SK-N-SH (cell line): ENCODE results near the gene ING5. TPM values are rescaled to one million over a fixed set of nuclear protein-coding genes. Genes with fewer than 3 reads are reported as not detected.

Experiments
- CTCF ChIA-PET: fragments of 300-600, 350-600 bp; formaldehyde crosslinking; extraction: SDS; loops from one replicate; lab custom pipeline; 2021; lab: Yijun Ruan, JAX
- POLR2A ChIA-PET: fragments of 350-600 bp; sonication (Branson Sonifier 250); formaldehyde crosslinking; extraction: SDS; loops from one replicate; lab custom pipeline; 2020; ENCODE audit warnings: antibody characterized with exemption, inconsistent platforms; lab: Yijun Ruan, JAX
- DNase-seq: peaks from one replicate; pipeline ENCODE4 v3.0.0; 2012
- H2AFZ ChIP-seq: fragments of 200-600 bp; sonication (generic); 2 replicates; pipeline ENCODE4 v1.8.1; 2016; ENCODE audit warnings: antibody characterized with exemption, mild to moderate bottlenecking, low read depth
- H3F3A ChIP-seq: fragments of 200-600 bp; sonication (generic); replicated peaks from 2 replicates; pipeline ENCODE3; 2016; ENCODE audit warnings: antibody characterized with exemption, mild to moderate bottlenecking; ENCODE audit not compliant: insufficient read depth
- H3K27ac ChIP-seq, 2 experiments: fragments of 200-500 bp in 1 of 2; fragments of 200-600 bp in 1 of 2; sonication (Bioruptor generic) in 1 of 2; sonication (generic), shearing (Covaris generic) in 1 of 2; 2 replicates each; pipeline versions ENCODE4 v1.5.1 to v1.6.1; 2014 to 2016; ENCODE audit warnings: low read depth in 2 of 2, inconsistent platforms in 1 of 2, low read length in 1 of 2, mild to moderate bottlenecking in 1 of 2, mixed read lengths in 1 of 2
- H3K27me3 ChIP-seq: fragments of 200-600 bp; sonication (generic), shearing (Covaris generic); 2 replicates; pipeline ENCODE4 v1.6.1; 2016; ENCODE audit warnings: mixed run types; ENCODE audit not compliant: insufficient read depth
- H3K36me3 ChIP-seq, 2 experiments: fragments of 200-500 bp in 1 of 2; fragments of 200-600 bp in 1 of 2; sonication (Bioruptor generic) in 1 of 2; sonication (generic) in 1 of 2; replicated peaks in 1 of 2; 2 replicates each; pipeline versions ENCODE3 to v1.5.1; 2014 to 2016; ENCODE audit warnings: low read length in 1 of 2, mild to moderate bottlenecking in 1 of 2; ENCODE audit not compliant: insufficient read depth in 2 of 2, control insufficient read depth in 1 of 2
- H3K4me1 ChIP-seq, 2 experiments: fragments of 200-500 bp in 1 of 2; fragments of 200-600 bp in 1 of 2; sonication (Bioruptor generic) in 1 of 2; sonication (generic), shearing (Covaris generic) in 1 of 2; 2 replicates each; pipeline versions ENCODE4 v1.5.1 to v1.6.1; 2014 to 2016; ENCODE audit warnings: low read depth in 1 of 2, low read length in 1 of 2, mixed run types in 1 of 2; ENCODE audit not compliant: insufficient read depth in 2 of 2, control insufficient read depth in 1 of 2
- H3K4me2 ChIP-seq: fragments of 200-600 bp; sonication (generic), shearing (Covaris generic); 2 replicates; pipeline ENCODE4 v1.6.1; 2017; ENCODE audit warnings: mixed run types
- H3K4me3 ChIP-seq, 2 experiments: fragments of 200-500 bp in 1 of 2; fragments of 200-600 bp in 1 of 2; sonication (Bioruptor generic) in 1 of 2; sonication (generic), shearing (Covaris generic) in 1 of 2; 2 replicates each; pipeline versions ENCODE4 v1.5.1 to v1.8.1; 2014 to 2016; ENCODE audit warnings: low read depth in 2 of 2, inconsistent platforms in 1 of 2, low read length in 1 of 2, mild to moderate bottlenecking in 1 of 2, mixed read lengths in 1 of 2, moderate library complexity in 1 of 2
- H3K79me2 ChIP-seq: fragments of 200-600 bp; sonication (generic); 2 replicates; pipeline ENCODE4 v1.8.1; 2017; ENCODE audit warnings: mild to moderate bottlenecking; ENCODE audit not compliant: insufficient read depth
- H3K9ac ChIP-seq: fragments of 200-600 bp; sonication (generic); 2 replicates; pipeline ENCODE4 v1.6.1; 2017; ENCODE audit warnings: mixed run types
- H3K9me2 ChIP-seq: fragments of 200-600 bp; sonication (generic); 2 replicates; pipeline ENCODE4 v1.6.1; 2017; ENCODE audit warnings: mixed run types
- H3K9me3 ChIP-seq: fragments of 200-600 bp; sonication (generic); 2 replicates; pipeline ENCODE4 v1.6.1; 2017; ENCODE audit warnings: mixed run types, mild to moderate bottlenecking, moderate library complexity
- H4K20me1 ChIP-seq: fragments of 200-600 bp; sonication (generic); 2 replicates; pipeline ENCODE4 v1.6.1; 2017; ENCODE audit warnings: mild to moderate bottlenecking, mixed run types; ENCODE audit not compliant: insufficient read depth
- EZH2phosphoT487 ChIP-seq: fragments of 200-600 bp; sonication (generic); IDR thresholded peaks from 2 replicates; pipeline ENCODE4 v1.6.1; 2017; ENCODE audit warnings: low read depth, mixed run types, mild to moderate bottlenecking, antibody characterized with exemption, moderate library complexity, borderline replicate concordance
- GABPA ChIP-seq: IDR thresholded peaks from 2 replicates; pipeline ENCODE4 v1.4.0; 2012; ENCODE audit warnings: low read depth, mild to moderate bottlenecking
- IRF3 ChIP-seq: fragments of 150-350 bp; IDR thresholded peaks from 2 replicates; pipeline ENCODE4 v1.6.1; 2016; ENCODE audit warnings: mild to moderate bottlenecking, low read depth, low read length
- JUND ChIP-seq: IDR thresholded peaks from 2 replicates; pipeline ENCODE4 v1.4.0; 2012
- MEF2A ChIP-seq: IDR thresholded peaks from 2 replicates; pipeline ENCODE4 v1.4.0; 2012; ENCODE audit warnings: low read depth, borderline replicate concordance
- MXI1 ChIP-seq: IDR thresholded peaks from 2 replicates; pipeline ENCODE4 v1.6.1; 2012; ENCODE audit warnings: mild to moderate bottlenecking, low read depth, low read length, improper control_type of control experiment
- NRF1 ChIP-seq: IDR thresholded peaks from 2 replicates; pipeline ENCODE4 v1.6.1; 2012; ENCODE audit warnings: low read depth, mild to moderate bottlenecking, low read length
- POLR2AphosphoS5 ChIP-seq: IDR thresholded peaks from 2 replicates; pipeline ENCODE4 v1.6.1; 2012; ENCODE audit warnings: low read depth, low read length
- RAD21 ChIP-seq: IDR thresholded peaks from 2 replicates; pipeline ENCODE4 v1.6.1; 2012; ENCODE audit warnings: mild to moderate bottlenecking, low read length
- RCOR1 ChIP-seq: fragments of 150-350 bp; IDR thresholded peaks from 2 replicates; pipeline ENCODE4 v1.6.1; 2017; ENCODE audit warnings: antibody characterized with exemption, low read length
- SIN3A ChIP-seq: IDR thresholded peaks from 2 replicates; pipeline ENCODE4 v1.6.1; 2012; ENCODE audit warnings: low read depth, mild to moderate bottlenecking, low read length, moderate library complexity, borderline replicate concordance
- TAF1 ChIP-seq: IDR thresholded peaks from 2 replicates; pipeline ENCODE4 v1.6.1; 2012; ENCODE audit warnings: low read depth, mild to moderate bottlenecking, low read length, moderate library complexity, borderline replicate concordance
- TCF12 ChIP-seq: IDR thresholded peaks from 2 replicates; pipeline ENCODE4 v1.4.0; 2012
- USF1 ChIP-seq: IDR thresholded peaks from 2 replicates; pipeline ENCODE4 v1.4.0; 2012; ENCODE audit warnings: low read depth, borderline replicate concordance
- USF2 ChIP-seq: fragments of 150-350 bp; IDR thresholded peaks from 2 replicates; pipeline ENCODE4 v1.6.1; 2017; ENCODE audit warnings: antibody characterized with exemption, low read length, low read depth, borderline replicate concordance
- YY1 ChIP-seq: IDR thresholded peaks from 2 replicates; pipeline ENCODE4 v1.4.0; 2012; ENCODE audit warnings: low read depth, mild to moderate bottlenecking
- WGBS: methylation state at CpG from one replicate; pipeline ENCODE4 v1.1.6; 2017; ENCODE audit warnings: low lambda C conversion rate; 5-methylcytosine and 5-hydroxymethylcytosine counted together
- polyA plus RNA-seq, 3 experiments: library from polyadenylated mRNA; depleted of rRNA; stranded (reverse); fragments of >200 nt; gene quantifications; 2 replicates each; pipeline ENCODE4 v1.2.3, GENCODE V29; 2012
- TF ChIP-seq, protein P1 (sequence below): IDR thresholded peaks from 2 replicates; pipeline ENCODE4 v1.4.0; 2012; ENCODE audit warnings: low read depth, borderline replicate concordance

The ING5 gene
- polyA plus RNA-seq, 1 of the 3 experiments (the other 2 are of a cell fraction), result 56.3 TPM

DNA sequence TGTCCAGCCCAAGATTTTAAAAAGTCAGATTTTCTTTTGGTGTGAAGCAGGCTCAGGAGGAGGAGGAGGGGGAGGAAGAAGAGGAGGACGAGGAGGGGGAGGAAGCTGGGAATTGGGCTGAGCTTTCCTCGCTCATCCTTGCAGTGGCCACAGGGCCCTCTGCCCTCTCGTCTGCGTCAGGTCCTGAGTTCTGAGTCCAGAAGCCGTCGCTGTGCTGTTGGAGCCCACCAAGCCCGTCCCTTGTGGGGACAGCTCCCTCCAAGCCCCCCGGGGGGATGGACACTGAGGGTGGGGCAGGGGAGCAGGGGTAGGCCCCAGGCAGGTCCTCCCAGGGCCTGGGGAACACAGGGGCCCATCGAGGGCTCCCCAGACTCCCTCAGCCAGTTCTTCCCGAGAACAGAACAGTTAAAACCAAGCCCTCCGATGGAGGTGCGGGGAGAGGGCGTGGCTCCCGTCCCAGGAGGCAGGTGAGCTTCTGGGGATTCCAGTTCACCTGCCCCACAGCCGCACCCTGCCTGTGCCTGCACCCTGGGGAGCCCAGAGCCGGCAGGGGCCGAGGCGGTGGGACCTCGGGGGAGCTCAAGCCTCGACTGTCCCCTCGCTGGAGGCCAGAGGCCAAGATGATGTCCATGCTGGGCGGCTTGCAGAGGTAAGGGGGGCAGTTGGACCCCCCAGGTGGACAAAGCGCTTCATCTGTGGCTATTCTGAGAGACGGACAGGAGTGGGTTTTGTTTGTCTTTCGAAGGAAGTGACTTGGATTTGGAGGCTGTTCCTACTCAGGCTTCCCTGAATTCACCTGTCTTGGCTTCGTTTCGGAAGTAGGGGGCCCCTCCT, 74.7 kb downstream of the ING5 start, which contains the start of gene GAL3ST2:
GAL3ST2 (plus strand) TSS at position 487 of the 834 bp plus-strand sequence; CDS start at position 621, 134 bp downstream.
- DNase-seq, result peak; percentile 32
- Histone ChIP-seq H3K27ac (no peak within 1 kb of the TSS), H3K9me2 (no peaks in the 10 kb centered on the region), H4K20me1 (no peaks in the 10 kb centered on the region), H3K9ac (no peak within 1 kb of the TSS), H3K4me3 (no peak within 1 kb of the TSS), H3K79me2 (no peaks in the 10 kb centered on the region), H3K27me3 (no peaks in the 10 kb centered on the region), H3F3A (no peaks in the 10 kb centered on the region), H3K9me3 (0 out of 2 replicates have a peak, but pooled peaks cover under 1% of the 10 kb centered on the region), H2AFZ (no peak within 1 kb of the TSS), H3K4me1 (peaks cover 8 to 20% of the 10 kb centered on the region in 2 experiments; a peak in 2 of 4 replicates), H3K36me3 (no peaks in the 10 kb centered on the region), H3K4me2 (no peak within 1 kb of the TSS)
- POLR2A ChIA-PET, result no interaction called here
- CTCF ChIA-PET, result interaction anchor here (1.3 to 3.0 kb wide), 4 partner anchors 13 to 102 kb away, joined by 3 to 13 read pairs (median 4); no protein-coding TSS in a partner anchor
- TF ChIP-seq TCF12, result no peak
- 88% methylated on average over 23 of the region's 27 CpGs for WGBS

GRCh38 chr2:241777170-241777685, 75.4 kb downstream of the ING5 start:
- Histone ChIP-seq H3K36me3 (no peaks in the 10 kb centered on the region), H3K27me3 (no peaks in the 10 kb centered on the region)
- no peak for TF ChIP-seq TAF1
- TF ChIP-seq NRF1, result no peak
- no peak for TF ChIP-seq USF1
- TF ChIP-seq USF2, result no peak
- no peak for TF ChIP-seq EZH2phosphoT487
- TF ChIP-seq JUND, result no peak
- TF ChIP-seq SIN3A, result no peak
- TF ChIP-seq MEF2A, result no peak
- no peak for TF ChIP-seq YY1
- TF ChIP-seq IRF3, result no peak
- TF ChIP-seq GABPA, result no peak
- no peak for TF ChIP-seq RAD21
- no peak for TF ChIP-seq RCOR1
- no peak for TF ChIP-seq MXI1
- no peak for TF ChIP-seq POLR2AphosphoS5
- TF ChIP-seq, protein P1, sequence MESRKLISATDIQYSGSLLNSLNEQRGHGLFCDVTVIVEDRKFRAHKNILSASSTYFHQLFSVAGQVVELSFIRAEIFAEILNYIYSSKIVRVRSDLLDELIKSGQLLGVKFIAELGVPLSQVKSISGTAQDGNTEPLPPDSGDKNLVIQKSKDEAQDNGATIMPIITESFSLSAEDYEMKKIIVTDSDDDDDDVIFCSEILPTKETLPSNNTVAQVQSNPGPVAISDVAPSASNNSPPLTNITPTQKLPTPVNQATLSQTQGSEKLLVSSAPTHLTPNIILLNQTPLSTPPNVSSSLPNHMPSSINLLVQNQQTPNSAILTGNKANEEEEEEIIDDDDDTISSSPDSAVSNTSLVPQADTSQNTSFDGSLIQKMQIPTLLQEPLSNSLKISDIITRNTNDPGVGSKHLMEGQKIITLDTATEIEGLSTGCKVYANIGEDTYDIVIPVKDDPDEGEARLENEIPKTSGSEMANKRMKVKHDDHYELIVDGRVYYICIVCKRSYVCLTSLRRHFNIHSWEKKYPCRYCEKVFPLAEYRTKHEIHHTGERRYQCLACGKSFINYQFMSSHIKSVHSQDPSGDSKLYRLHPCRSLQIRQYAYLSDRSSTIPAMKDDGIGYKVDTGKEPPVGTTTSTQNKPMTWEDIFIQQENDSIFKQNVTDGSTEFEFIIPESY, result no peak
- TF ChIP-seq, all 33 proteins: peak for 0
- ChIA-PET POLR2A (no interaction called here), CTCF (interaction anchor here (1.2 to 3.0 kb wide), 2 partner anchors 13 to 42 kb away, joined by 4 to 13 read pairs; partner anchors contain the start of gene D2HGDH)
- Histone ChIP-seq H3F3A (no peaks in the 10 kb centered on the region), H3K4me1 (peaks cover 8 to 20% of the 10 kb centered on the region in 2 experiments; a peak in 2 of 4 replicates), H3K9me2 (no peaks in the 10 kb centered on the region), H2AFZ (no peak overlapping the region), H3K9me3 (0 out of 2 replicates have a peak, but pooled peaks cover 5% of the 10 kb centered on the region), H4K20me1 (no peaks in the 10 kb centered on the region), H3K4me3 (no peak overlapping the region), H3K79me2 (no peaks in the 10 kb centered on the region), H3K9ac (no peak overlapping the region), H3K4me2 (no peak overlapping the region), H3K27ac (no peak overlapping the region)
- WGBS, result 90% methylated on average over 8 of the region's 22 CpGs
- DNase-seq, result peak; percentile 26
